ENCODE data around the gene PARP16. TPM values are rescaled to one million over a fixed set of nuclear protein-coding genes. Genes with fewer than 3 reads are reported as not detected.

PARP16 gene
- total and polyA plus RNA-seq, 2 donors from 2014 or later, result 7.0 to 7.8 TPM

- Histone ChIP-seq H3K9ac (ENCODE audit: low read length in 3 of 3) (no peak overlapping the region), H3K36me3 (ENCODE audit: control insufficient read depth in 2 of 3, insufficient read depth in 3 of 3, low read length in 3 of 3) (no peaks in the 10 kb centered on the region), H3K27me3 (ENCODE audit: control insufficient read depth, insufficient read depth, low read length) (no peaks in the 10 kb centered on the region), H3K4me1 (ENCODE audit: control insufficient read depth in 2 of 3, insufficient read depth in 2 of 3, low read depth in 1 of 3, low read length in 3 of 3) (peaks cover 0 to 5% (median 0%) of the 10 kb centered on the region in 3 donors), H3K27ac (ENCODE audit: low read depth in 2 of 2, low read length in 2 of 2) (no peak overlapping the region), H3K9me3 (ENCODE audit: control insufficient read depth in 2 of 3, insufficient read depth in 1 of 3, low read length in 3 of 3) (no peaks in the 10 kb centered on the region), H3K4me3 (ENCODE audit: low read length in 3 of 3) (no peak overlapping the region)
- TF ChIP-seq, protein P1, sequence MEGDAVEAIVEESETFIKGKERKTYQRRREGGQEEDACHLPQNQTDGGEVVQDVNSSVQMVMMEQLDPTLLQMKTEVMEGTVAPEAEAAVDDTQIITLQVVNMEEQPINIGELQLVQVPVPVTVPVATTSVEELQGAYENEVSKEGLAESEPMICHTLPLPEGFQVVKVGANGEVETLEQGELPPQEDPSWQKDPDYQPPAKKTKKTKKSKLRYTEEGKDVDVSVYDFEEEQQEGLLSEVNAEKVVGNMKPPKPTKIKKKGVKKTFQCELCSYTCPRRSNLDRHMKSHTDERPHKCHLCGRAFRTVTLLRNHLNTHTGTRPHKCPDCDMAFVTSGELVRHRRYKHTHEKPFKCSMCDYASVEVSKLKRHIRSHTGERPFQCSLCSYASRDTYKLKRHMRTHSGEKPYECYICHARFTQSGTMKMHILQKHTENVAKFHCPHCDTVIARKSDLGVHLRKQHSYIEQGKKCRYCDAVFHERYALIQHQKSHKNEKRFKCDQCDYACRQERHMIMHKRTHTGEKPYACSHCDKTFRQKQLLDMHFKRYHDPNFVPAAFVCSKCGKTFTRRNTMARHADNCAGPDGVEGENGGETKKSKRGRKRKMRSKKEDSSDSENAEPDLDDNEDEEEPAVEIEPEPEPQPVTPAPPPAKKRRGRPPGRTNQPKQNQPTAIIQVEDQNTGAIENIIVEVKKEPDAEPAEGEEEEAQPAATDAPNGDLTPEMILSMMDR (IDR thresholded peaks at IDR 0.05; ENCODE audit: borderline replicate concordance, extremely low read depth, insufficient read depth), result no peak
- intact Hi-C loops (cut with DNase I), result no loop called here
- DNase-seq (peak in 1 of 5 donors; percentile 51), FAIRE-seq (no peak)
Observed at GRCh38 chr15:65329288-65329983, 42.8 kb upstream of the PARP16 start.

DNA sequence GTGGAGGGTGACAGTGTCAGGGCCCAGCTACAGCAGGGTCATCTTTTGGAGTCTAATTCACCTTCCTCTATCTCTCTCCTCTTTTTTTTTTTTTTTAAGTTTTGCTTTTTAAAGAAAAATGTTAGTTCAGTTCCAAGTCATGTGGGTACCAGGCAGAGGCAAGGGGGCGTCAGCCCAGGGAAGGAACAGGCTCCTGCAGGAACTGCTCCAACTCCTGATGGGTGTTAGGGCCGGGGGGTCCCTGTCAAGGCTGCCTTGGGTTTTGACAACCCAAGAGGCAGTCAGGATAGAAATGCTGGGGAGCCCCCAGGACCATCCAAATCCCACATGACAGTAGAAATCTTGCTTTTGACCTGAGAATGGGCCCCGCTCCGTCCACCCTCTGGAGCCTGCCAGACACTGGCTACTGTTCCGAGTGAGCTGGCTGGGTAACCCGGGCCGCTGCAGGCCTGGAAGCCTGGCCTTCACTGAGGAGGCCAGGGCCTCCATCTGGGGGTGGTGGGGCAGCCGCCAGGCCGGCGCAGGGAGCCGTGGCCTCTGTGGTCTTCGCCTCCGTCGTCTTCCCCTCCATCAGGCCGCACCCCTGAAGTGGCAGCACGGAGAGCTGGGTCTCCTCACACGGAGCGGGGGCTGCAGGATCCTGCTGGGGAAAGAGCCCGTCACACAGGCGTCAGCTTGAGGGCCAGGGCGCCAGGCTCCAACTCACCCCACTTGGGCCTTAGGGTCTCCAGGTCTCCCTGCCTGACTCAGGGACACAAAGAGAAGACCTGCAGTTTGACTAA is 42.0 kb upstream of the PARP16 start:
- no peaks in the 10 kb centered on the region for H3K36me3 ChIP-seq (ENCODE audit: control insufficient read depth in 2 of 3, insufficient read depth in 3 of 3, low read length in 3 of 3)
- no peak for FAIRE-seq
- no peak overlapping the region for H3K27ac ChIP-seq (ENCODE audit: low read depth in 2 of 2, low read length in 2 of 2)
- TF ChIP-seq, protein P1 (IDR thresholded peaks at IDR 0.05; ENCODE audit: borderline replicate concordance, extremely low read depth, insufficient read depth), result no peak
- peak in 1 of 5 donors; percentile 56 for DNase-seq
- no peaks in the 10 kb centered on the region for H3K27me3 ChIP-seq (ENCODE audit: control insufficient read depth, insufficient read depth, low read length)
- H3K4me3 ChIP-seq (ENCODE audit: low read length in 3 of 3), result no peak overlapping the region
- intact Hi-C loops (cut with DNase I), result no loop called here
- H3K9ac ChIP-seq (ENCODE audit: low read length in 3 of 3), result no peak overlapping the region
- peaks cover 0 to 5% (median 0%) of the 10 kb centered on the region in 3 donors for H3K4me1 ChIP-seq (ENCODE audit: control insufficient read depth in 2 of 3, insufficient read depth in 2 of 3, low read depth in 1 of 3, low read length in 3 of 3)
- H3K9me3 ChIP-seq (ENCODE audit: control insufficient read depth in 2 of 3, insufficient read depth in 1 of 3, low read length in 3 of 3), result no peaks in the 10 kb centered on the region

DNA sequence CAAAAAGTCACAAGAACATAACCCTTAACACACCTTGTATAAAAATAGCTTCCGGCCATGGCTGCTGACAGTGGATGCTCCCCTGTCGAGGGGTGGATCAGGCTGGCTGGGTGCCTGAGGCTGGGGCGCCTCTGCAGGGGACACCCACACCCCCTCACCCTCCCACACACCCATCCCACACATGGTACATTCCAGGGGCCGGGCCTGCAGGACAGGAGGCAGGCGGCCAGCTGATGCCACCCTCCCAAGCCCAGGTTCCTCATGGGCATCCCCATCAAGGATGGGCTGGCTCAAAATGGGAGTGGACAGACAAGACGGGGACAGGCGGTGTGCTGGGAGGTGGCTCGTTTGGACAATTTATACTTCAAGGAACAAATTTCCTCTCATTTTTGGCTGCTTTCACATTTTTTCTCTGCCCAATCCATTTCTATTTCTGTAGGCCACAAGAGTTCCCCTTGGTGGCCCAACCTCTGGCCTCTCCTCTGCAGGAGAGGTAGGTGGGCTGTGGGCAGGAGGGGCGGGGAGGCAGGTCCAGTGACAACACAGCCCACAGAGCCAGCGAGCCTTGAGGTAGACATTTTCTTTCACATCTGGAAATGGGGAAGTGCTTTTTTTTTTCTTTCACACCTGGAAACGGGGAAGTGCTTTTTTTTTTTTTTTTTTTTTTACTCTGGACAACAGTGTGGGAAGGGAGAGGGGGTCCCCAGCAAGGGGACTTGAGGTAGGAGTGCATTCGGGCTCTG is 41.1 kb upstream of the PARP16 start:
- Histone ChIP-seq H3K36me3 (ENCODE audit: control insufficient read depth in 2 of 3, insufficient read depth in 3 of 3, low read length in 3 of 3) (no peaks in the 10 kb centered on the region), H3K27ac (ENCODE audit: low read depth in 2 of 2, low read length in 2 of 2) (no peak overlapping the region), H3K9me3 (ENCODE audit: control insufficient read depth in 2 of 3, insufficient read depth in 1 of 3, low read length in 3 of 3) (no peaks in the 10 kb centered on the region), H3K4me1 (ENCODE audit: control insufficient read depth in 2 of 3, insufficient read depth in 2 of 3, low read depth in 1 of 3, low read length in 3 of 3) (peaks cover 0 to 5% (median 0%) of the 10 kb centered on the region in 3 donors), H3K9ac (ENCODE audit: low read length in 3 of 3) (no peak overlapping the region), H3K4me3 (ENCODE audit: low read length in 3 of 3) (no peak overlapping the region), H3K27me3 (ENCODE audit: control insufficient read depth, insufficient read depth, low read length) (no peaks in the 10 kb centered on the region)
- FAIRE-seq, result no peak
- DNase-seq, result peak in 3 of 5 donors; percentile 51 to 59 (median 51)
- intact Hi-C loops (cut with DNase I), result no loop called here
- TF ChIP-seq, protein P1 (IDR thresholded peaks at IDR 0.05; ENCODE audit: borderline replicate concordance, extremely low read depth, insufficient read depth), result no peak

All from kidney (tissue), 14 donors.